ENCODE measurements around the gene TRAPPC10.
"Not testable (repeated sequence)": the region's sequence is repeated elsewhere in the genome, so short reads cannot be mapped to it uniquely, and the experiment has no call there.

- TF ChIP-seq, protein P1, sequence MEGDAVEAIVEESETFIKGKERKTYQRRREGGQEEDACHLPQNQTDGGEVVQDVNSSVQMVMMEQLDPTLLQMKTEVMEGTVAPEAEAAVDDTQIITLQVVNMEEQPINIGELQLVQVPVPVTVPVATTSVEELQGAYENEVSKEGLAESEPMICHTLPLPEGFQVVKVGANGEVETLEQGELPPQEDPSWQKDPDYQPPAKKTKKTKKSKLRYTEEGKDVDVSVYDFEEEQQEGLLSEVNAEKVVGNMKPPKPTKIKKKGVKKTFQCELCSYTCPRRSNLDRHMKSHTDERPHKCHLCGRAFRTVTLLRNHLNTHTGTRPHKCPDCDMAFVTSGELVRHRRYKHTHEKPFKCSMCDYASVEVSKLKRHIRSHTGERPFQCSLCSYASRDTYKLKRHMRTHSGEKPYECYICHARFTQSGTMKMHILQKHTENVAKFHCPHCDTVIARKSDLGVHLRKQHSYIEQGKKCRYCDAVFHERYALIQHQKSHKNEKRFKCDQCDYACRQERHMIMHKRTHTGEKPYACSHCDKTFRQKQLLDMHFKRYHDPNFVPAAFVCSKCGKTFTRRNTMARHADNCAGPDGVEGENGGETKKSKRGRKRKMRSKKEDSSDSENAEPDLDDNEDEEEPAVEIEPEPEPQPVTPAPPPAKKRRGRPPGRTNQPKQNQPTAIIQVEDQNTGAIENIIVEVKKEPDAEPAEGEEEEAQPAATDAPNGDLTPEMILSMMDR (IDR thresholded peaks at IDR 0.05 in 8 of 11, conservative IDR thresholded peaks at IDR 0.05 in 3 of 11) = not testable (repeated sequence)
- not testable (repeated sequence) for TF ChIP-seq POLR2AphosphoS5 (IDR thresholded peaks at IDR 0.05)
These were observed 128.4 kb downstream of the TRAPPC10 start for GRCh38 chr21:44140552-44140932.

All from spleen (tissue), 7 donors.